Keratinocyte (primary cell): ENCODE data around the gene UGT1A10. TPM values are rescaled to one million over a fixed set of nuclear protein-coding genes. Genes with fewer than 3 reads are reported as not detected.

Experiments used
- DNase-seq: peaks from one replicate; pipeline ENCODE4 v3.0.0-alpha.2; 2011; ENCODE audit warnings: low read depth, missing footprints, low spot score
- FAIRE-seq: peaks from 2 replicates; lab custom pipeline; 2011; peaks lifted over from hg19 to GRCh38; lab: Jason Lieb, UNC
- H2AFZ ChIP-seq: 2 replicates; pipeline ENCODE4 v1.6.0; 2012; ENCODE audit warnings: low read length, control low read depth, inconsistent platforms; ENCODE audit not compliant: control insufficient read depth
- H3K27ac ChIP-seq: 2 replicates; pipeline ENCODE4 v1.5.1; 2011; ENCODE audit warnings: low read length; ENCODE audit not compliant: control insufficient read depth, insufficient read depth
- H3K27me3 ChIP-seq: 3 replicates; pipeline ENCODE4 v1.6.0; 2011; ENCODE audit warnings: low read length; ENCODE audit not compliant: control insufficient read depth, insufficient read depth; ENCODE audit errors: extremely low read depth
- H3K36me3 ChIP-seq, 2 experiments: 2 replicates in 1 of 2; 3 replicates in 1 of 2; pipeline ENCODE4 v1.5.1; 2011; ENCODE audit warnings: low read length in 2 of 2, mild to moderate bottlenecking in 1 of 2; ENCODE audit not compliant: control insufficient read depth in 2 of 2, insufficient read depth in 2 of 2; ENCODE audit errors: extremely low read depth in 1 of 2
- H3K4me1 ChIP-seq: 3 replicates; pipeline ENCODE4 v1.5.1; 2011; ENCODE audit warnings: low read length; ENCODE audit not compliant: control insufficient read depth, insufficient read depth; ENCODE audit errors: extremely low read depth
- H3K4me2 ChIP-seq: 3 replicates; pipeline ENCODE4 v1.6.0; 2011; ENCODE audit warnings: low read depth, low read length; ENCODE audit not compliant: control insufficient read depth, insufficient read depth; ENCODE audit errors: extremely low read depth
- H3K4me3 ChIP-seq, 3 experiments: fragments of 200-600 bp in 1 of 3; sonication (generic) in 1 of 3; 2 replicates in 2 of 3; 3 replicates in 1 of 3; pipeline ENCODE4 v1.5.1; 2011 to 2016; ENCODE audit warnings: low read length in 3 of 3, mild to moderate bottlenecking in 3 of 3, control low read depth in 2 of 3, inconsistent platforms in 1 of 3, low read depth in 1 of 3, mixed read lengths in 1 of 3, mixed run types in 1 of 3, moderate library complexity in 1 of 3; ENCODE audit not compliant: control insufficient read depth in 2 of 3, insufficient read depth in 2 of 3; ENCODE audit errors: extremely low read depth in 1 of 3
- H3K79me2 ChIP-seq: 2 replicates; pipeline ENCODE4 v1.6.0; 2012; ENCODE audit warnings: low read length; ENCODE audit not compliant: control insufficient read depth, insufficient read depth
- H3K9ac ChIP-seq: 3 replicates; pipeline ENCODE4 v1.6.0; 2011; ENCODE audit warnings: low read length; ENCODE audit not compliant: control insufficient read depth, insufficient read depth; ENCODE audit errors: extremely low read depth
- H3K9me1 ChIP-seq: 3 replicates; pipeline ENCODE4 v1.6.0; 2011; ENCODE audit warnings: low read length; ENCODE audit not compliant: control insufficient read depth, insufficient read depth; ENCODE audit errors: extremely low read depth
- H3K9me3 ChIP-seq: 2 replicates; pipeline ENCODE4 v1.5.1; 2012; ENCODE audit warnings: low read depth, low read length; ENCODE audit not compliant: control insufficient read depth
- H4K20me1 ChIP-seq: 3 replicates; pipeline ENCODE4 v1.6.0; 2011; ENCODE audit warnings: low read length; ENCODE audit not compliant: control insufficient read depth, insufficient read depth; ENCODE audit errors: extremely low read depth
- EZH2 ChIP-seq: IDR thresholded peaks from one replicate; pipeline ENCODE4 v1.6.1; 2012; ENCODE audit warnings: inconsistent platforms, mild to moderate bottlenecking, low read length, moderate library complexity
- dilution Hi-C: fragments of 300-500 bp; cut with MboI; formaldehyde crosslinking; loops from one replicate; pipeline ENCODE4 v1.7.0; 2020; ENCODE audit warnings: low sequenced_read_pairs; ENCODE audit not compliant: extremely low pct_ligation_motif_present
- polyA plus RNA-seq, 5 experiments: library from polyadenylated mRNA; depleted of rRNA in 3 of 5; stranded (reverse) in 3 of 5; stranded (forward) in 1 of 5; unstranded in 1 of 5; fragments of >200 nt; gene quantifications; 1 replicate in 1 of 5; 2 replicates in 3 of 5; 3 replicates in 1 of 5; pipeline versions ENCODE4 v1.2.1 to v1.2.3, GENCODE V29; 2011 to 2012; ENCODE audit warnings: missing spikeins in 2 of 5, low read depth in 1 of 5, low replicate concordance in 1 of 5
- TF ChIP-seq, protein P1 (sequence below), 3 experiments: IDR thresholded peaks in 1 of 3; conservative IDR thresholded peaks in 1 of 3; optimal IDR thresholded peaks in 1 of 3; 2 replicates in 2 of 3; 3 replicates in 1 of 3; pipeline versions ENCODE3 to v1.5.1; 2011; ENCODE audit warnings: low read length in 3 of 3, mild to moderate bottlenecking in 3 of 3, moderate library complexity in 2 of 3, control low read depth in 1 of 3, inconsistent platforms in 1 of 3; ENCODE audit not compliant: insufficient read depth in 2 of 3; ENCODE audit errors: extremely low read depth in 1 of 3

UGT1A10 gene
- polyA plus RNA-seq, 1 donor (not counting 4 experiments of a cell fraction or from before 2014, with no cell fraction given) = 2.0 TPM

DNA sequence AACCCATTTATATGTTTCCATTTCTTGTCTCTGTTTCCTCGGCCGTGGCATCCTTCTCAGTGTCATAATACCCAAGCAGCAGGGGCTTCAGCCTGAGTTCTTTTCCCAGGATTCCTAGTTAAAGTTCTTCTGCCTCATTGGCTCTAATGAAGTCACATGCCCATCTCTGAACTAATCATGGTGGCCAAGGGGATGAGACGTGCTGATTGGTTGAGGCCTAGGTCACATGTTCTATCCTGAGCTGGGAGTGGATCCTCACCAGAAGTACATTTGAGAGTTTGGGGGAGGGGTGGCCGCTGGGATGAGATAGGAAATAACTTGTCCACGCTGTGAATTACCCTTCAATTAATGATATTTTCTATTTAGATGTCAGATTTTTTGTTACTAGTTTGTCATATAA, 72.7 kb downstream of the UGT1A10 start:
- DNase-seq (no peak), FAIRE-seq (no peak)
- Histone ChIP-seq H3K27ac (no peak overlapping the region), H3K4me2 (no peak overlapping the region), H2AFZ (no peak overlapping the region), H3K9me1 (no peaks in the 10 kb centered on the region), H3K4me1 (peaks cover 38% of the 10 kb centered on the region), H3K27me3 (no peaks in the 10 kb centered on the region), H3K79me2 (peaks cover 46% of the 10 kb centered on the region), H3K9me3 (no peaks in the 10 kb centered on the region), H4K20me1 (no peaks in the 10 kb centered on the region), H3K9ac (no peak overlapping the region), H3K4me3 (no peak overlapping the region), H3K36me3 (peaks cover 3 to 13% of the 10 kb centered on the region in 2 experiments)
- TF ChIP-seq, protein P1, sequence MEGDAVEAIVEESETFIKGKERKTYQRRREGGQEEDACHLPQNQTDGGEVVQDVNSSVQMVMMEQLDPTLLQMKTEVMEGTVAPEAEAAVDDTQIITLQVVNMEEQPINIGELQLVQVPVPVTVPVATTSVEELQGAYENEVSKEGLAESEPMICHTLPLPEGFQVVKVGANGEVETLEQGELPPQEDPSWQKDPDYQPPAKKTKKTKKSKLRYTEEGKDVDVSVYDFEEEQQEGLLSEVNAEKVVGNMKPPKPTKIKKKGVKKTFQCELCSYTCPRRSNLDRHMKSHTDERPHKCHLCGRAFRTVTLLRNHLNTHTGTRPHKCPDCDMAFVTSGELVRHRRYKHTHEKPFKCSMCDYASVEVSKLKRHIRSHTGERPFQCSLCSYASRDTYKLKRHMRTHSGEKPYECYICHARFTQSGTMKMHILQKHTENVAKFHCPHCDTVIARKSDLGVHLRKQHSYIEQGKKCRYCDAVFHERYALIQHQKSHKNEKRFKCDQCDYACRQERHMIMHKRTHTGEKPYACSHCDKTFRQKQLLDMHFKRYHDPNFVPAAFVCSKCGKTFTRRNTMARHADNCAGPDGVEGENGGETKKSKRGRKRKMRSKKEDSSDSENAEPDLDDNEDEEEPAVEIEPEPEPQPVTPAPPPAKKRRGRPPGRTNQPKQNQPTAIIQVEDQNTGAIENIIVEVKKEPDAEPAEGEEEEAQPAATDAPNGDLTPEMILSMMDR (optimal IDR thresholded peaks at IDR 0.05 in 1 of 3, IDR thresholded peaks at IDR 0.05 in 1 of 3, conservative IDR thresholded peaks at IDR 0.05 in 1 of 3; ENCODE audit: extremely low read depth in 1 of 3, insufficient read depth in 2 of 3, low read length in 3 of 3) = no peak
- TF ChIP-seq EZH2 = no peak
- dilution Hi-C loops = no loop called here

DNA sequence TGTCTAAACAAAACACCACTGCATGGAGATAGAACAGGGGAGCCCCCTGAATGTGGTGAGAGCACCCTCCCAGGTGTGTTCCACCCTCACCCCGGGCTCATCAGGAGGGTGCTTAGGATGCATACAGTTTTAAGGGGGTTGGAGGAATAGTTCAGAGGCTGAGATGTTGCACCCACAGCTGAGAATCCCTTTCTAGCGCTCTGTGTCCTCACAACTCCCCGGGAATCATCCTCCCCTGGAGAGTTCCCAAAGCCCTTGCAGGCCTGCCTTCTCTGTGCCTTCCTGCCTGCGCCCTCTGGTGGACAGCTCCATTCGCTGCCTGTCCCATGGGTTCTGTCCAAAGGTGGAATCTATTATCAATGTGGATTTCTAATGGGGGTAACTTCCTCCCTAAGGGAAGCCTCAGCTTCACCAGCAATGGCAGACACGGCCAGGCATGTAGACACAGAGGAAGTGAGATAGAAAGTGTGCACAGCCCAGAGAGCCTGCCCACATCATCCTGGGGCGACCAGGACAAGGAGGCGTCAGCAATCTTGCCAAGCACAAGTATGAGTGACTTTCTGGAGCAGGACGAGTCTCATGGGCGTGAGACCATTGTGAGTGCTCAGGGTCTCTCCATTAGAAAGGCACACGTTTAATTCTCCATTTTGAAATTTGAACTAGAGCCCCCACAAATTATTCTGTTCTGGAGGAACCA, 75.2 kb downstream of the UGT1A10 start:
- no peak overlapping the region for H2AFZ ChIP-seq
- TF ChIP-seq, protein P1 (optimal IDR thresholded peaks at IDR 0.05 in 1 of 3, IDR thresholded peaks at IDR 0.05 in 1 of 3, conservative IDR thresholded peaks at IDR 0.05 in 1 of 3; ENCODE audit: extremely low read depth in 1 of 3, insufficient read depth in 2 of 3, low read length in 3 of 3) = peak; percentile 83 to 94 (median 86)
- TF ChIP-seq EZH2 = no peak
- H3K4me1 ChIP-seq = peaks cover 27% of the 10 kb centered on the region

More for the DNA sequence above, 75.2 kb downstream of the UGT1A10 start:
- Histone ChIP-seq H3K9me1 (no peaks in the 10 kb centered on the region), H3K9me3 (no peaks in the 10 kb centered on the region), H3K4me3 (no peak overlapping the region), H3K4me2 (no peak overlapping the region), H3K27ac (no peak overlapping the region), H3K36me3 (peaks cover 3 to 13% of the 10 kb centered on the region in 2 experiments), H3K79me2 (peaks cover 47% of the 10 kb centered on the region), H3K9ac (no peak overlapping the region), H4K20me1 (no peaks in the 10 kb centered on the region), H3K27me3 (no peaks in the 10 kb centered on the region)
- dilution Hi-C loops = no loop called here
- no peak for DNase-seq
- peak; percentile 90 for FAIRE-seq
